ENCODE data around the gene ZBED4. TPM values are rescaled to one million over a fixed set of nuclear protein-coding genes. Genes with fewer than 3 reads are reported as not detected.
"Not testable (repeated sequence)": the region's sequence is repeated elsewhere in the genome, so short reads cannot be mapped to it uniquely, and the experiment has no call there.

The ZBED4 gene
- total RNA-seq, 1 donor from 2014 or later, result 19.8 TPM

- Mint-ChIP-seq H3K4me3 (no peak overlapping the region), H3K9me3 (peaks cover 3% of the 10 kb centered on the region), H3K27me3 (peaks cover 3% of the 10 kb centered on the region), H3K4me1 (peaks cover 20% of the 10 kb centered on the region), H3K36me3 (ENCODE audit: low read depth) (peaks cover 8% of the 10 kb centered on the region), H3K27ac (no peak overlapping the region)
- intact Hi-C loops (cut with micrococcal nuclease), result no loop called here
- DNase-seq, result no peak
Observed at GRCh38 chr22:49833340-49834007, 20.2 kb upstream of the ZBED4 start.

- Mint-ChIP-seq H3K27ac (peak overlapping the region; percentile 96), H3K4me1 (peaks cover 26% of the 10 kb centered on the region), H3K9me3 (no peaks in the 10 kb centered on the region), H3K36me3 (ENCODE audit: low read depth) (peaks cover 2% of the 10 kb centered on the region), H3K27me3 (peaks cover 2% of the 10 kb centered on the region), H3K4me3 (peak overlapping the region; percentile 90)
- DNase-seq, result peak; percentile 96
- intact Hi-C loops (cut with micrococcal nuclease), result loop anchor here (1.0 to 5.0 kb wide), 3 partner anchors 13 to 78 kb away; partner anchors contain the start of genes ALG12, CRELD2 and ZBED4
Observed at GRCh38 chr22:49838771-49839717, 14.6 kb upstream of the ZBED4 start.

- no peak for DNase-seq
- Mint-ChIP-seq H3K9me3 (no peaks in the 10 kb centered on the region), H3K36me3 (ENCODE audit: low read depth) (no peaks in the 10 kb centered on the region), H3K27me3 (peaks cover 30% of the 10 kb centered on the region), H3K27ac (no peak overlapping the region), H3K4me3 (no peak overlapping the region), H3K4me1 (peaks cover 5% of the 10 kb centered on the region)
- intact Hi-C loops (cut with micrococcal nuclease), result no loop called here
Observed at GRCh38 chr22:49845241-49845640, 8.4 kb upstream of the ZBED4 start.

GRCh38 chr22:49845666-49846459 is 7.8 kb upstream of the ZBED4 start:
- Mint-ChIP-seq H3K27me3 (peaks cover 35% of the 10 kb centered on the region), H3K4me3 (no peak overlapping the region), H3K4me1 (peaks cover 4% of the 10 kb centered on the region), H3K27ac (no peak overlapping the region), H3K9me3 (no peaks in the 10 kb centered on the region), H3K36me3 (ENCODE audit: low read depth) (no peaks in the 10 kb centered on the region)
- intact Hi-C loops (cut with micrococcal nuclease), result no loop called here
- DNase-seq, result no peak

GRCh38 chr22:49847751-49848689 is 5.6 kb upstream of the ZBED4 start:
- Mint-ChIP-seq H3K4me1 (peaks cover 12% of the 10 kb centered on the region), H3K27me3 (peaks cover 35% of the 10 kb centered on the region), H3K9me3 (no peaks in the 10 kb centered on the region), H3K4me3 (peak overlapping the region; percentile 53), H3K36me3 (ENCODE audit: low read depth) (no peaks in the 10 kb centered on the region), H3K27ac (no peak overlapping the region)
- intact Hi-C loops (cut with micrococcal nuclease), result no loop called here
- no peak for DNase-seq

GRCh38 chr22:49848690-49849160 is 4.9 kb upstream of the ZBED4 start:
- Mint-ChIP-seq H3K4me3 (peak overlapping the region; percentile 61), H3K27ac (no peak overlapping the region), H3K36me3 (ENCODE audit: low read depth) (no peaks in the 10 kb centered on the region), H3K9me3 (no peaks in the 10 kb centered on the region), H3K27me3 (peaks cover 33% of the 10 kb centered on the region), H3K4me1 (peaks cover 12% of the 10 kb centered on the region)
- DNase-seq, result peak; percentile 76
- intact Hi-C loops (cut with micrococcal nuclease), result no loop called here

GRCh38 chr22:49849161-49850020 is 4.3 kb upstream of the ZBED4 start:
- no peaks in the 10 kb centered on the region for H3K9me3 Mint-ChIP-seq
- H3K36me3 Mint-ChIP-seq (ENCODE audit: low read depth), result no peaks in the 10 kb centered on the region
- H3K4me1 Mint-ChIP-seq, result peaks cover 13% of the 10 kb centered on the region
- intact Hi-C loops (cut with micrococcal nuclease), result loop anchor here (5.0 kb wide), 1 partner anchor 113 kb away; the partner anchor contains the start of gene PIM3
- peaks cover 33% of the 10 kb centered on the region for H3K27me3 Mint-ChIP-seq
- DNase-seq, result peak; percentile 83
- H3K27ac Mint-ChIP-seq, result no peak overlapping the region
- H3K4me3 Mint-ChIP-seq, result peak overlapping the region; percentile 64

GRCh38 chr22:49850021-49850911 is 3.4 kb upstream of the ZBED4 start:
- Mint-ChIP-seq H3K27ac (no peak overlapping the region), H3K36me3 (ENCODE audit: low read depth) (peaks cover 3% of the 10 kb centered on the region), H3K4me3 (peak overlapping the region; percentile 64), H3K9me3 (no peaks in the 10 kb centered on the region), H3K27me3 (peaks cover 29% of the 10 kb centered on the region), H3K4me1 (peaks cover 22% of the 10 kb centered on the region)
- peak; percentile 57 for DNase-seq
- intact Hi-C loops (cut with micrococcal nuclease), result loop anchor here (5.0 kb wide), 1 partner anchor 112 kb away; the partner anchor contains the start of gene PIM3

GRCh38 chr22:49850959-49851802 is 2.5 kb upstream of the ZBED4 start:
- intact Hi-C loops (cut with micrococcal nuclease), result loop anchor here (5.0 kb wide), 1 partner anchor 111 kb away; the partner anchor contains the start of gene PIM3
- DNase-seq, result peak; percentile 64
- H3K27ac Mint-ChIP-seq, result peak overlapping the region; percentile 63
- no peaks in the 10 kb centered on the region for H3K9me3 Mint-ChIP-seq
- peaks cover 22% of the 10 kb centered on the region for H3K27me3 Mint-ChIP-seq
- H3K4me3 Mint-ChIP-seq, result peak overlapping the region; percentile 64
- H3K4me1 Mint-ChIP-seq, result peaks cover 30% of the 10 kb centered on the region
- peaks cover 8% of the 10 kb centered on the region for H3K36me3 Mint-ChIP-seq (ENCODE audit: low read depth)

- H3K27ac Mint-ChIP-seq, result peak overlapping the region; percentile 67
- intact Hi-C loops (cut with micrococcal nuclease), result loop anchor here (5.0 kb wide), 1 partner anchor 110 kb away; the partner anchor contains the start of gene PIM3
- H3K36me3 Mint-ChIP-seq (ENCODE audit: low read depth), result not testable (repeated sequence)
Observed at GRCh38 chr22:49852568-49852897, 1.1 kb upstream of the ZBED4 start.

More at GRCh38 chr22:49852568-49852897, 1.1 kb upstream of the ZBED4 start:
- Mint-ChIP-seq H3K27me3 (peaks cover 10% of the 10 kb centered on the region), H3K4me1 (peaks cover 33% of the 10 kb centered on the region), H3K4me3 (peak overlapping the region; percentile 77)
- not testable (repeated sequence) for H3K9me3 Mint-ChIP-seq, DNase-seq

Data from activated CD4-positive, alpha-beta T cell treated with anti-CD3 and anti-CD28 coated beads, Interleukin-2, amount 10 ng/mL, durations not matched to agents 24 days and 14 days (primary cell).